OCI-LY3 (cell line): ENCODE data around the gene TAPBP.

ENCODE experiments used
- EZH2phosphoT487 ChIP-seq: fragments of 200-600 bp; shearing (Covaris generic); IDR thresholded peaks from 2 replicates; pipeline ENCODE4 v1.6.1; 2018; ENCODE audit warnings: antibody characterized with exemption, mixed run types, low read depth
- TF ChIP-seq, protein P1 (sequence below): fragments of 200-600, 300-600 bp; sonication (generic); IDR thresholded peaks from 2 replicates; pipeline ENCODE4 v1.5.1; 2014; ENCODE audit warnings: antibody characterized with exemption, low read length, low read depth

GRCh38 chr6:33289784-33290315, 24.0 kb downstream of the TAPBP start:
- TF ChIP-seq, protein P1, sequence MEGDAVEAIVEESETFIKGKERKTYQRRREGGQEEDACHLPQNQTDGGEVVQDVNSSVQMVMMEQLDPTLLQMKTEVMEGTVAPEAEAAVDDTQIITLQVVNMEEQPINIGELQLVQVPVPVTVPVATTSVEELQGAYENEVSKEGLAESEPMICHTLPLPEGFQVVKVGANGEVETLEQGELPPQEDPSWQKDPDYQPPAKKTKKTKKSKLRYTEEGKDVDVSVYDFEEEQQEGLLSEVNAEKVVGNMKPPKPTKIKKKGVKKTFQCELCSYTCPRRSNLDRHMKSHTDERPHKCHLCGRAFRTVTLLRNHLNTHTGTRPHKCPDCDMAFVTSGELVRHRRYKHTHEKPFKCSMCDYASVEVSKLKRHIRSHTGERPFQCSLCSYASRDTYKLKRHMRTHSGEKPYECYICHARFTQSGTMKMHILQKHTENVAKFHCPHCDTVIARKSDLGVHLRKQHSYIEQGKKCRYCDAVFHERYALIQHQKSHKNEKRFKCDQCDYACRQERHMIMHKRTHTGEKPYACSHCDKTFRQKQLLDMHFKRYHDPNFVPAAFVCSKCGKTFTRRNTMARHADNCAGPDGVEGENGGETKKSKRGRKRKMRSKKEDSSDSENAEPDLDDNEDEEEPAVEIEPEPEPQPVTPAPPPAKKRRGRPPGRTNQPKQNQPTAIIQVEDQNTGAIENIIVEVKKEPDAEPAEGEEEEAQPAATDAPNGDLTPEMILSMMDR = no peak
- no peak for TF ChIP-seq EZH2phosphoT487
